Central memory CD8-positive, alpha-beta T cell (primary cell): ENCODE measurements around the gene ANO1.
"Not testable (repeated sequence)": the region's sequence is repeated elsewhere in the genome, so short reads cannot be mapped to it uniquely, and the experiment has no call there.

Experiments used
- ATAC-seq: fragments of 150-1000 bp; cut with Tn5 transposase; replicated peaks from 2 replicates; pipeline ENCODE4 v1.10.0; 2022; ENCODE audit warnings: mild to moderate bottlenecking, moderate FRiP score, moderate number of reproducible peaks; ENCODE audit not compliant: poor library complexity, severe bottlenecking; ENCODE audit errors: extremely low read depth
- DNase-seq, 2 donors: peaks; one replicate each; pipeline ENCODE4 v3.0.0; 2021; ENCODE audit warnings: low spot score in 2 of 2
- H3K27ac Mint-ChIP-seq: one replicate; pipeline ENCODE4 v1.8.0; 2022; ENCODE audit warnings: low read depth, mild to moderate bottlenecking, moderate library complexity, mixed read lengths
- H3K27me3 Mint-ChIP-seq: one replicate; pipeline ENCODE4 v1.8.0; 2022; ENCODE audit warnings: mixed read lengths
- H3K36me3 Mint-ChIP-seq: one replicate; pipeline ENCODE4 v1.8.0; 2022; ENCODE audit warnings: mild to moderate bottlenecking, moderate library complexity, mixed read lengths; ENCODE audit not compliant: insufficient read depth
- H3K4me1 Mint-ChIP-seq: one replicate; pipeline ENCODE4 v1.8.0; 2022; ENCODE audit warnings: mixed read lengths
- H3K4me3 Mint-ChIP-seq: one replicate; pipeline ENCODE4 v1.8.0; 2022; ENCODE audit warnings: mild to moderate bottlenecking, moderate library complexity, mixed read lengths
- H3K9me3 Mint-ChIP-seq: one replicate; pipeline ENCODE4 v1.8.0; 2022; ENCODE audit warnings: mixed read lengths

Gene ANO1

DNA sequence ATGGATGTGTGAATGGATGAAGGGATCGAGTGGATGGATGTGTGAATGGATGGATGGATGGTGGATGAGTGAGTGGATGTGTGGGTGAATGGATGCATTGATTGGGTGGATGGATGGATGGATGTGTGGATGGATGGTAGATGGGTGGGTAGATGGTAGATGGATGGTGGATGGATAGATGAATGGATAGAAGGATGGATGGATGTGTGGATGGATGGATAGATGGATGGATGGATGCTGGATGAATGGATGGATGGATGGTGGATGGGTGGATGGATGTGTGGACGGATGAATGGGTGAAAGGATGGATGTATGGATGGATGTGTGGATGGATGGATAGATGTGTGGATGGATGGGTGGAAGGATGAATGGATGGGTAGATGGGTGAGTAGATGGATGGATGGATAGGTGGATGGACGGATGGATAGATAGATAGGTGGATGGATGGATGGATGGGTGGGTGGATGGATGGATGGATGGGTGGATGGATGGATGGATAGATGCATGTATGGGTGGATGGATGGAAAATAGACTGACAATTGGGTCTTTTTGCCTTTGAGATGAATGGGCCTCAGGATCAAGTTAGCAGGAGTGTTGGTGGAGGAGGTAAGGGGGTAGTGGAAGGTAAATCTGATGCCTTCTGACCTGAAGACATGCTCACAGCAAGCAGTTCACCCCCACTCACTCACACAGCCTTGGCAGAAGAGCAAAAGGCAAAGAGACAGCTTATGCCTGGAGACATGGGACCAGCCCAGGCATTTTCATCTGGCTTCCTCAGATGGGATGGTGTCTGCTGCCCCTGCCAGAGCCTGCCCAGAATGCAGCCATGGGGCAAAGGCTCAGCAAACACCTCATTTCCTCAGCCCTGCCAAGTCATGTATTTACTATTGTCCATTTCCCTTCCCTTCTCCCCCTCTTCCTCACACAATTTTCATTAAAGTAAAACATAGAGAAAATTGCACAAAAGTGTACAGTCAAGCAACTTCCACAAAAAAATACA lies 117.0 kb downstream of the ANO1 start:
- no peaks in the 10 kb centered on the region for H3K36me3 Mint-ChIP-seq
- no peak overlapping the region for H3K4me3 Mint-ChIP-seq
- H3K4me1 Mint-ChIP-seq: no peaks in the 10 kb centered on the region
- no peaks in the 10 kb centered on the region for H3K9me3 Mint-ChIP-seq
- no peaks in the 10 kb centered on the region for H3K27me3 Mint-ChIP-seq
- DNase-seq (no peak), ATAC-seq (no peak)
- H3K27ac Mint-ChIP-seq: no peak overlapping the region

DNA sequence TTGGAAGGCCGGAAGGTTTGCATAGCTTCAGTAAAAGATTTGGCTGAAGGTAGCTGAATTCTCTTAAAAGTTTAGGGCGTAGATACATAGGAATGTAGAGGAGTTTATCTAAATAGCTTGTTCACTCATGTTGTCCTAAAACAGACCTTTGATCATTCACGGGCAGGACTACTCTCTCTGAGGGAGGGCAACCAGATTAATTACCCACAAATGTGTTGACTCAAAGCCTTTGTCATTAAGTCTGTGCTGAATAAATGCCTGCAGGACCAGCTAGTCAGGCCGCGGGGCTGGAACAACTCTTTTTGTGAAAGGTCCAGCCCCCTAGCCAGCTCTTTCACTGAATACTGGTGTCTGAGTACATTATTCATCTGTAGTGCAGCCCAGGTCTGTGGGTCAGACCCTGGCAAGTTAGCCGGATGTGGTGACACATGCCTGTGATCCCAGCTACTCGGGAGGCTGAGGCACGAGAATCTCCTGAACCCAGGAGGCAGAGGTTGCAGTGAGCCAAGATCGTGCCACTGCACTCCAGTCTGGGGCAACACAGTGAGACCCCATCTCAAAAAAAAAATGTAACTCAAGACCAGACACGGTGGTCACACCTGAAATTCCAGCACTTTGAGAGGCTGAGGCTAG lies 122.2 kb downstream of the ANO1 start:
- Mint-ChIP-seq H3K9me3 (no peaks in the 10 kb centered on the region), H3K27me3 (no peaks in the 10 kb centered on the region), H3K4me3 (no peak overlapping the region), H3K36me3 (peaks cover 10% of the 10 kb centered on the region), H3K4me1 (peaks cover 16% of the 10 kb centered on the region), H3K27ac (peak overlapping the region; percentile 55)
- no peak for DNase-seq
- ATAC-seq: no peak

DNA sequence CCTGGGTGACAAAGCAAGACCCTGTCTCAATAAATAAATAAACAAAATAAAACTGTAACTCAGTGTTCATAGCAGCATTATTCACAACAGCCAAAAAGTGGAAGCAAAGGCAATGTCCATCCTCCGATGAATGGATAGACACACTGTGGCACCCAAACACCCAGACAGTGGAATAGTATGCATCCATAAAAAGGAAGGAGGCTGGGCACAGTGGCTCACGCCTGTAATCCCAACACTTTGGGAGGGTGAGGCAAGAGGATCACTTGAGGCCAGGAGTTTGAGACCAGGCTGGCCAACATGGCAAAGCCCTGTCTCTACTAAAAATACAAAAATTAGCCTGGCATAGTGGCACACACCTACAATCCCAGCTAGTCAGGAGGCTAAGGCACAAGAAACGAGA lies 122.9 kb downstream of the ANO1 start:
- H3K36me3 Mint-ChIP-seq: peaks cover 15% of the 10 kb centered on the region
- DNase-seq, H3K9me3 Mint-ChIP-seq, H3K27me3 Mint-ChIP-seq, H3K27ac Mint-ChIP-seq, H3K4me3 Mint-ChIP-seq, ATAC-seq: not testable (repeated sequence)
- peaks cover 23% of the 10 kb centered on the region for H3K4me1 Mint-ChIP-seq

- no peak for ATAC-seq
- peaks cover 22% of the 10 kb centered on the region for H3K36me3 Mint-ChIP-seq
- no peak for DNase-seq
These were observed 124.1 kb downstream of the ANO1 start for GRCh38 chr11:70201882-70202861.

GRCh38 chr11:70202920-70203750 lies 125.0 kb downstream of the ANO1 start, which contains the start of gene FADD:
Gene FADD, plus strand, starts transcription at chr11:70203296. Its CDS starts 164 bp downstream, at chr11:70203460.
- Mint-ChIP-seq H3K36me3 (peaks cover 28% of the 10 kb centered on the region), H3K27me3 (no peaks in the 10 kb centered on the region), H3K27ac (peak within 1 kb of the TSS; percentile 98), H3K4me1 (peaks cover 31% of the 10 kb centered on the region), H3K4me3 (peak within 1 kb of the TSS; percentile 92), H3K9me3 (no peaks in the 10 kb centered on the region)
- DNase-seq: peak; percentile 75 to 88
- peak; percentile 67 for ATAC-seq

More at GRCh38 chr11:70201882-70202861, 124.1 kb downstream of the ANO1 start:
- H3K27ac Mint-ChIP-seq: peak overlapping the region; percentile 98
- H3K27me3 Mint-ChIP-seq: no peaks in the 10 kb centered on the region
- peak overlapping the region; percentile 92 for H3K4me3 Mint-ChIP-seq
- H3K4me1 Mint-ChIP-seq: peaks cover 31% of the 10 kb centered on the region
- no peaks in the 10 kb centered on the region for H3K9me3 Mint-ChIP-seq

GRCh38 chr11:70203751-70204465 lies 125.8 kb downstream of the ANO1 start:
- Mint-ChIP-seq H3K27me3 (no peaks in the 10 kb centered on the region), H3K36me3 (peaks cover 34% of the 10 kb centered on the region), H3K27ac (peak overlapping the region; percentile 98), H3K4me3 (peak overlapping the region; percentile 92), H3K9me3 (no peaks in the 10 kb centered on the region), H3K4me1 (peaks cover 37% of the 10 kb centered on the region)
- DNase-seq (peak; percentile 74 to 87), ATAC-seq (peak; percentile 88)

DNA sequence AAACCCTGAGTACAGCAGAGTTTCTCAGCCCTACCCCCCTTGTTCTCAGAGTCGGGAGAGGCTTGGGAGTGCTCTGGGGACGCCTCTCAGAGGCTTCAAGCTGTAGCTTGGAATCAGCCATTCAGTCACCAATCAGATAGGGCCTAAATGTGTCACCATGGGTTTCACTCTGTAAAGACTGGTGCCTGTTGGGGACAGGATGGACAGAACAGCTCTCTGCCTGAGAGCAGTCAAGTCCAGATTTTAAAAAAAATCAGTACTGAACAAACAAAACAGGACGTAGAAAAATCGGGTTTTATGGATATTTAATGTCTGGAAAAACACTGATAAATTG lies 126.3 kb downstream of the ANO1 start:
- Mint-ChIP-seq H3K27me3 (no peaks in the 10 kb centered on the region), H3K4me1 (peaks cover 42% of the 10 kb centered on the region), H3K27ac (peak overlapping the region; percentile 98), H3K36me3 (peaks cover 34% of the 10 kb centered on the region), H3K4me3 (peak overlapping the region; percentile 92), H3K9me3 (no peaks in the 10 kb centered on the region)
- ATAC-seq (no peak), DNase-seq (no peak)

DNA sequence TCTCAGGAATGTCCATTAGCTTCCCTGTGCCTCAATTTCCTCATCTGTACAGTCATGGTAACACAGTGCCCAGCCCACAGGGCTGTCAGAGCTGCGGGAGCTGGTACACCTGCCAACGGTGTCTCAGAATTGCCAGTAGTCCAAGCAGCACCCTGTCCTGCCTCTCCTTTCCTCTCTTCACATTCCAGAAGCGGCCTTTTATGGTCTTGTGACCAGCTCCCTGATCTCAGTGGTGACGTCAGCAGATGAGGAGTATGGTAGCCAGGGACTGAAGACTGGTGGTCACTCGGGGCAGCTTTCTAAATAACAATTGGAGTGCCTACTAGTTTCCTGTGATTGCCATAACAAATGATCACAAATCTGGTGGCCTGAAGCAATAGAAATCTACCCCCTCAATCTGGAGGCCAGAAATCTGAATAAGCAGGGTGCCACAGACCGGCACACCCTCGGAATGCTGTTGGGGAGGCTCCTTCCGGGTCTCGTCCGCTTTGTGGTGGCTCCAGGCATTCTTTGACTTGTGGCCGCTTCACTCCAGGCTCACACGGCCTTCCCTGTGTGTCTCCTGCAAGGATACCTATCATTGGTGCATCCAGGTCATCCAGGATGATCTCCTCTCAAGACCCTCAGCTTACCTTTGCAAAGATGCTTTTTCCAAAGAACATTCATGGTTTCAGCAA lies 127.1 kb downstream of the ANO1 start:
- ATAC-seq: no peak
- Mint-ChIP-seq H3K27me3 (no peaks in the 10 kb centered on the region), H3K4me1 (peaks cover 48% of the 10 kb centered on the region), H3K4me3 (peak overlapping the region; percentile 92), H3K9me3 (no peaks in the 10 kb centered on the region), H3K36me3 (peaks cover 37% of the 10 kb centered on the region), H3K27ac (peak overlapping the region; percentile 98)
- no peak for DNase-seq

- Mint-ChIP-seq H3K4me3 (peak overlapping the region; percentile 92), H3K27me3 (no peaks in the 10 kb centered on the region), H3K4me1 (peaks cover 50% of the 10 kb centered on the region), H3K36me3 (peaks cover 39% of the 10 kb centered on the region), H3K9me3 (no peaks in the 10 kb centered on the region), H3K27ac (peak overlapping the region; percentile 98)
- ATAC-seq (no peak), DNase-seq (no peak)
These were observed 127.6 kb downstream of the ANO1 start for GRCh38 chr11:70205766-70206165.

- no peak for DNase-seq
- no peaks in the 10 kb centered on the region for H3K27me3 Mint-ChIP-seq
- peak overlapping the region; percentile 98 for H3K27ac Mint-ChIP-seq
- peaks cover 50% of the 10 kb centered on the region for H3K4me1 Mint-ChIP-seq
- no peak overlapping the region for H3K4me3 Mint-ChIP-seq
- ATAC-seq: no peak
- no peaks in the 10 kb centered on the region for H3K9me3 Mint-ChIP-seq
- peaks cover 39% of the 10 kb centered on the region for H3K36me3 Mint-ChIP-seq
These were observed 128.3 kb downstream of the ANO1 start for GRCh38 chr11:70206226-70206981.
